ENCODE results near the gene ATAD2B. TPM values are rescaled to one million over a fixed set of nuclear protein-coding genes. Genes with fewer than 3 reads are reported as not detected.

ATAD2B gene
- total RNA-seq: 10 to 100 TPM; 16.1 to 16.2 TPM
- polyA plus RNA-seq: 1 to 10 TPM; 2.3 to 6.8 TPM

- no peak for TF ChIP-seq EGR1 (IDR thresholded peaks at IDR 0.05; ENCODE audit: low read depth in 2 of 2)
- TF ChIP-seq RAD21 (IDR thresholded peaks at IDR 0.05): peak; percentile 62 to 75
- peak; percentile 81 for TF ChIP-seq REST (IDR thresholded peaks at IDR 0.05)
- TF ChIP-seq YY1 (IDR thresholded peaks at IDR 0.05): peak; percentile 97
- TF ChIP-seq HNF4G (IDR thresholded peaks at IDR 0.05): no peak
- peak; percentile 82 for TF ChIP-seq TAF1 (conservative IDR thresholded peaks at IDR 0.05)
- TF ChIP-seq RXRA (IDR thresholded peaks at IDR 0.05): no peak
- TF ChIP-seq CTCF (IDR thresholded peaks at IDR 0.05; ENCODE audit: low read depth, low read length, missing input control): peak; percentile 85
- TF ChIP-seq NR2F2 (IDR thresholded peaks at IDR 0.05): no peak
- peak in 1 of 2 donors; percentile 29 for TF ChIP-seq GABPA (IDR thresholded peaks at IDR 0.05 in 1 of 2, conservative IDR thresholded peaks at IDR 0.05 in 1 of 2)
- no peak for TF ChIP-seq ZBTB33 (IDR thresholded peaks at IDR 0.05)
- TF ChIP-seq MAX (IDR thresholded peaks at IDR 0.05): no peak
- TF ChIP-seq FOXA1 (IDR thresholded peaks at IDR 0.05): no peak
- TF ChIP-seq SP1 (IDR thresholded peaks at IDR 0.05): peak; percentile 49
- no peak for TF ChIP-seq JUND (IDR thresholded peaks at IDR 0.05)
- TF ChIP-seq ATF3 (IDR thresholded peaks at IDR 0.05): no peak
- no peak for TF ChIP-seq FOXA2 (IDR thresholded peaks at IDR 0.05)
- TF ChIP-seq HNF4A (conservative IDR thresholded peaks at IDR 0.05): peak in 1 of 2 donors; percentile 2
These were observed at the start of gene ATAD2B for GRCh38 chr2:23926750-23927571. Gene ATAD2B, minus strand, starts transcription at chr2:23927123. Its CDS starts 353 bp downstream, at chr2:23926770.

More at GRCh38 chr2:23926750-23927571, at the start of gene ATAD2B:
- WGBS: under 1% methylated on average over 88 of the region's 88 CpGs
- H3K4me1 ChIP-seq (ENCODE audit: control insufficient read depth in 4 of 4, insufficient read depth in 4 of 4, low read length in 3 of 4): peaks cover 2 to 28% (median 18%) of the 10 kb centered on the region in 4 donors
- peak within 1 kb of the TSS; percentile 87 to 91 (median 90) for H3K4me3 ChIP-seq (ENCODE audit: low read depth in 1 of 3, low read length in 3 of 3)
- no peaks in the 10 kb centered on the region for H3K36me3 ChIP-seq (ENCODE audit: control insufficient read depth in 4 of 4, insufficient read depth in 3 of 4, low read depth in 1 of 4, low read length in 3 of 4)
- H3K9me3 ChIP-seq (ENCODE audit: control insufficient read depth in 4 of 4, low read length in 3 of 4): no peaks in the 10 kb centered on the region
- DNase-seq (ENCODE audit: low spot score): peak; percentile 96
- H3K27me3 ChIP-seq (ENCODE audit: control insufficient read depth in 4 of 4, insufficient read depth in 4 of 4, low read length in 3 of 4): no peaks in the 10 kb centered on the region
- peak within 1 kb of the TSS; percentile 93 to 96 for H3K9ac ChIP-seq (ENCODE audit: low read depth in 1 of 2, low read length in 2 of 2)
- H3K27ac ChIP-seq (ENCODE audit: low read depth in 1 of 2, low read length in 2 of 2): peak within 1 kb of the TSS; percentile 82 to 99
